Measurements from ENCODE around the gene DLG2.

- TF ChIP-seq CTCF (IDR thresholded peaks at IDR 0.05) = no peak
- no peak for TF ChIP-seq POLR2AphosphoS5 (IDR thresholded peaks at IDR 0.05)
- TF ChIP-seq POLR2A (IDR thresholded peaks at IDR 0.05) = no peak
- TF ChIP-seq EP300 (IDR thresholded peaks at IDR 0.05) = no peak
Observed at GRCh38 chr11:83720675-83721074, 1906.5 kb downstream of the DLG2 start.

All from suprapubic skin (tissue), 4 donors.